ENCODE results near the gene SPTLC3.

The SPTLC3 gene

DNA sequence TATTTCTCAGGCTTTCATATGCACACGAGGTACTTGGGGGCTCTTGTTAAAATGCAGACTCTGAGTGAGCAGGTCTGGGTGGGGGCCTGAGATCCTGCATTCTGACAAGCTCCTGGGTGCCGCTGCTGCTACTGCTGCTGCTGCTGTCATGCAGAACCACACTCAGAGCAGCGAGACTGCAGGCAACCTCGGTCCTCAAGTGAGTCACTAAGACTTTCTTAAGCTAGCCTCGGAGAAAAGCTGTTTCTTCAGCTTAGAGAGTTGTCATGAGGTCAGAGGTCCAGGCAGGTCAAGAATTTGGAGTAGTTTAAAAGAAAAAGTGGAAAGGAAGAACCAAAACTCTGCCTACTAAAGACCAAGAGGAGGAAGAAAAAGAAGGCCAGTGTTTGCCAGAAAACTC is 92.9 kb downstream of the SPTLC3 start:
- no peak for DNase-seq

DNA sequence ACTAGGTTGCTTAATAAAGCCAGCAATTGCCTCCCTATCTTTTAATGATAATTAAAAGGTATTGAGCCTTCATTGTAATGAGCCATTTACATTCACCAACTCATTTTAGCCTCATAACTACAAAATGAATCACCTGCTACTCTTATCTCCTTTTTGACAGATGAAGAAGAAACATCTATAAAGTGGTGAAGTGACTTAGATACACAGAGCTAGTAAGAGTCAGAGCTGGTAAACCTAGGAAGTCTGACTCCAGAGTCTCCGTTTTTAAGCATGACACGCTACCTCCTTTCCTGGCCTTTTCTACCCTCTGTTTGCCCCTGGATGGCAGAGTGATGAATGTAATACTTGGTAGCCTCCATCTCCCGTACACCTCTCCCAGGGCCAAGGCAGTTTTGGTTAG is 93.5 kb downstream of the SPTLC3 start:
- no peak for DNase-seq

- no peak for DNase-seq
Observed at GRCh38 chr20:13102694-13103093, 93.9 kb downstream of the SPTLC3 start.

DNA sequence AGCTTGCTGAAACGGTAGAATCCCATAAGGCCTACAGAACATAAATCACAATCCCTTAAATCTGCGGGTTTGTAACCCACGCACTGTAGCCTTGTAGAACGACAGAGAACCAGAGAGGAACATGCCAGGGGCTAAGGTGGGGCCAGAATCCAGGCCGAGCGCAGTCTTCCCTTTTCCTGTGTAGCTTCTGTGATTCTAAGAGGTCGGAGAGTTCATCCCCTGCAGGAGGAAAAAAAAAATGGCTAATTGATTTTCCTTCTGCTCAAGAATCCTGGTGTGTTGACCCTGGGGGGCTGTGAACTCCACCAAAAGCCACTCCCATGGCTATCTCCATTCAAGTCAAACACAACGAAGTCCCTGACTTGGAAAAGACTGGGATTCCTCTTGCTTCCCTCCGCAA is 96.3 kb downstream of the SPTLC3 start:
- DNase-seq = no peak

DNA sequence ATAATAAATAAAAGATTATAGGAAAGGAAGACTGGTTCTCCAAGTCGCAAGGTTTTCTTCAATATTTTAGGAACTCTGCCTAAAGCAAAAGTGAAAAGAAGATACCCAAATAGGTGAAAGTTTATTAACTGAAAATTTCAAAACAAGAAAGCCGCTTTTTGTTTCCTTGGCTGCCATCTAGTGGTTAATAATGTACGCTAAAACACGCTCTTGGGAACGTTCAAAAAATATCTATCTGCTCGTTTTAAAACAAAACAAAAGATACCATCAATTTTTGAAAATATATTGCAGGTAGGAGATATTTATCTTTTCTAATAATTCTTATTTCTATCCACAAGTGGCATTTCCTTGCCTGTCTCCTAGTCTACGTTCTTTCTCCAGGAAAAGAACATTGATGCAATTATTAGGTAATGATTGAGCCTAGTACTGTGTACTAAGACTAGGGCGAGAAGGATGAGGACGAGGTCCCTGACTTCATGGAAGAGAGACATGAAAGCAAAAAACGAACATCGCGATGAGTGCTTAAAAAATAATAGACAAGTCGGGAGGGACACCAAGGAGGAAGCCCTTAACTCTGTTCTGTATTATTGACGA is 97.2 kb downstream of the SPTLC3 start:
- DNase-seq = no peak

GRCh38 chr20:13109658-13110057 is 100.9 kb downstream of the SPTLC3 start:
- DNase-seq = no peak

DNA sequence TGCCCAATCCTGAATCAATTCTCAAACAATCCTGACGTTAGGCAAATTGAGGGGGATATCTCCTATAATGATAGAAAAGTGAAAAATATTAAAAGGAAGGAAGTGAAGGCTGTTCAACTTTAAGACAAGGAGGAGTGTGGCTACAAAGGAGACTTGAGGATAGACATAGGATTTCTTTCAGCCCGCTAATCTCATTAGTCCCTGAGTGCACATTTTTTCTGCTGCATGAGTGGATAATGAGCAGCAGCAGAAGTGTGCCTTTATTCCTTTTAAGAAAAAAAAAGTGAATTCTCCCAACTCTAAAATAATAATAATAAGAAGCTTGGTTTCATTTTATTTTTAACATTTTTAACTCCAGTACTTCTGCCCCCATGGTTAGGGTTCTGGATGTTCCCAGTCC is 102.0 kb downstream of the SPTLC3 start:
- DNase-seq = no peak

- DNase-seq = no peak
Observed at GRCh38 chr20:13111249-13111911, 102.6 kb downstream of the SPTLC3 start.

GRCh38 chr20:13113731-13114130 is 105.0 kb downstream of the SPTLC3 start:
- DNase-seq = no peak

- no peak for DNase-seq
Observed at GRCh38 chr20:13117200-13117599, 108.4 kb downstream of the SPTLC3 start.

DNA sequence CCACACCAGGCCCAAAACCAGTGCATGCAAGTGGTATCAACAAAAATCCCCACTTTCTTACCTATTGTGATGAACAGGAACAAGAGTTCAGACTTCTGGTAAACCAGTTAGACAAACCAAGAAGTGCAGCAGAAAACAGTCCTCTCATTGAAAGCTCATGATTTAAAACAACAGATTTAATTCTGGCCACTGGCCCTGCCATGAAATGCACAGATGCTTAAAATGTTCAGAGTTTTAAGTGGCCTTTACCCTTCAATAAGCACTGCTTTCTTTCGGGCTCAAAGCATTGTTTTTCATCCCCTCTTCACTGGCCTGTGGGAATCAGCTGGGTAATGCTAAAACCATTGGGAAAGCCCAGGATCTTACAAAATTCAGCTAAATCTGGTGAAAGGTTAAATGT is 109.9 kb downstream of the SPTLC3 start:
- no peak for DNase-seq

DNA sequence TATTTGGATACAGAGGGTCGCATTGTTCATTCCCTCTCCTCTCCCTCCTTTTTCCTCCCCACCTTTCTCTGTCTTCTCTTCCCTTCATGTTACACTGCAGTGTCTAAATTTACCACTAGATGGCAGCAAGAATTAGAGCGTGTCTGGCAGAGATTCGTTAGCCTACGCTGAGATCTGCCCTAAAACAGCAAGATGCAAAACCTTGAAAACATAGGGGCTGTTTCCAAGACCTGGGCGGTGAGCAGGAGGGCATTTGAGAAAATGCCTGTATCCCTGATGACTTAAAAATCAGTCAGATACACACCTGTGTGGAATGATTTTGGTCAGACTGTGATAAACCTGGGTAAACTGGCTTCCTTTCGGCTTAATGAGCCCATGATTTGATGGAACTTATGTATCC is 110.8 kb downstream of the SPTLC3 start:
- peak in 2 of 4 experiments; percentile 2 for DNase-seq

DNA sequence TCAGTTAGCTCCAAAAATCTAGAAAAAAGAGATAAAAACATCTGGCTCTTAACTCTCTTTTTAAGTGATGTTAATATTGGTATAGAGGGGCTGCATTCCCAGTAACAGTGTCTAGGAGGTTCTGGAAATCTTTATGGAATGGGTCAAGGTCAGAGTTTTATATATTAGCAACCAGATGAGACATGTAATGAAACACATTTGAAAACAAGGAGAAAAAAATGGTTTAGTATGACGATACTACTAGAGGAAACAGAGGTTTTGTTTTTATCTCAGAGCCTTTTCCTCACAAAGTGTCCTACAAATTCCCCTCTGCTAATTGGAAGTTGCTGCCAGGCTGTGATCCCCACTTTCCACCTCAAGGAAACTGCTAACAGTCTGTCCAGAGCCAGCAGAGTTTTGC is 111.7 kb downstream of the SPTLC3 start:
- DNase-seq = no peak

DNA sequence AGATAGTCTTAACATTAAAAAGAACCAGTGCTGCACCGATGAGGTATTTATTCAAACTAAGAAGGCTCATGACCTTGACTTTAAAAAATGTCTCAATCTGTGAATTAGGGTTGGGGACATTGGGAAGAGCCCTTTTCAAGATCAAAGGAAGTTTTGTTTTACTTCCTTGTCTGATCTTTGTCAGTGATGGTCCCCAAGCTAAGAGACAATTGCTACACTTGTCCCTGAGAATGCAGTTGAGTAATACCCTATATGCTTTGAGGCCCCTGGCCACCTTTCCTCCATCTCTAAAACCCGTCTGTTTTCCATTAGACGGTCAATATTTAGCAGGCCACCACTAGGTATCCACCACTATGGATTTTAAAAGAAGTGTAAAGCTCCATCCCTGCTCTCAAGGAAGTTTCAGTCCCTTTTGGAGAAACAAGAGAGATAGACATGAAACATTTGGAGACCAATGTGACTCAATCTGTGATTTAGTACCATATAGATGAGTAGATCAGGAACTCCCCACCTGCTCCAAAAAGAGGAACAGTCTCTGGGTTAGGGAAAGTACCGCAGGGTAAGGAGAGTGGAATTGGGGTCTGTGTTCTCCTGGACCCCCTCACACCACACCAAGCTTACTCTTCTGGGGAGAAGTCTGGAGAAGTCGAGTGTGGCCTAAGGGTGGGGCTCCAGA is 113.2 kb downstream of the SPTLC3 start:
- DNase-seq = no peak

DNA sequence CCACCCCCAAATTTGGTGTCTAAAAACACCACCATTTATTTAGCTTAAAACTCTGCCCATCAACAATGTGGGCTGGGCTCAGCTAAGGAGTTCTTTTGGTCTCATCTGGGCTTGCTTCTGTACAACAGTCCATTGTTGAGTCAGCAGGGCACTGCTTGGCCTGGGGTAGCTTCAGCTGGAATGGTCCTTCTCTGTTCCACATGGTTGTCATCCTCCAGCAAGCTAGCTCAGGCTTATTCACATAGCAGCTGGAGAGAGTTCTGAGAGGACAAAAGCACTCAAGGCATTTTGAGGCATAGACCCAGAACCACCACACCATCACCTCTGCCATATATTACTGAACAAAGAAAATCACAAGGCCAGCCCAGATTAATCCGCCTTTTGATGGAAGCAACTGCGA is 116.7 kb downstream of the SPTLC3 start:
- no peak for DNase-seq

DNA sequence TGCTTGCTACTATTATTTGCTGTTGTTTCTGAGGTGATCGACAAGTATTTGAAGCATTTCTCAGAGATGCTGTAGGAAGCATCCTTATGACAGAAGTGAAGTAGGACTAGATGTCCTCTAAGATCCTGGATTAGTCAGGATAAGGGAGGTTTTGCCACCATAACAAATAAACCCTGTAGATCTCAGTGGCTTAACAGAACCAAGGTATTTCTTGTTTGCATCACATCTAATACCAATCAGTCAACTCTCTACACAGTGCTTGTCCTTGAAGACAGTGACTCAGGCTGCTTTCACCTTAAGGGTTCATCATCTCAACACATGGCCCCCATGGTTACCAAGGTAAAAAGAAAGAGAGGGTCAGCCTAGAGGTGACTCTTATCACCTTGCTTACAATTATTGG is 119.4 kb downstream of the SPTLC3 start:
- no peak for DNase-seq

DNA sequence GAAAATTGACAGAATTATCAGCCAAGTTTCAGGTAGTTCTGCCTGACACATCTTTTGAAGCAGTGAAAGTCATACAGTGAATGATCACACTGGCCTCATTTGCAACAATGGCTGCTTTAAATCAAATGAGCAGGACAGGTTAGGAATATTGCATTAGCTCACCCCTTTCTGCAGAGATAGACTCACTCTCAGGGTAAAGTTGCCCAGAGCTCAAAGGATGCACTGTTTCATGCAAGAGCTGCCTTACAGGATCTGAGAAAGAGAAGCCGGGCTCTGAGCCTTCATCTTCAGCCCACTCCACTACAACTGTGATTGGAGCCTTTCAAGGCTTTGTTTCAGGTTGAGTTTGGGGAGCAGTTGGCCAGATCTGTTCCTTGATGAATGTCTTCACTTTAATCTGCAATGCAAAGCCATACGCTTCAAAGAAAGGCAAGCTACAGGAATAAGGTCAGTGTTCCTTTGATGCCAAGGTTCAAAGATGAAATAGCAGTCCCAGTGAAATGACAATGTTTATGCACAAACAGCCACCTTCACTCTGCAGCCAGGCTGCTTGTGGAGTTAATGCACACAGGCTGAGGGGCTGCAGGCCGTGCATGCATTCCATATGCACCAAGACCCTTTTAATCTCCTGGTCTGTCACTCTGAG is 121.4 kb downstream of the SPTLC3 start:
- no peak for DNase-seq

- no peak for DNase-seq
Observed at GRCh38 chr20:13130707-13131103, 121.9 kb downstream of the SPTLC3 start.

- DNase-seq = no peak
Observed at GRCh38 chr20:13131688-13132087, 122.9 kb downstream of the SPTLC3 start.

GRCh38 chr20:13139459-13140150 is 130.8 kb downstream of the SPTLC3 start:
- no peak for DNase-seq

DNA sequence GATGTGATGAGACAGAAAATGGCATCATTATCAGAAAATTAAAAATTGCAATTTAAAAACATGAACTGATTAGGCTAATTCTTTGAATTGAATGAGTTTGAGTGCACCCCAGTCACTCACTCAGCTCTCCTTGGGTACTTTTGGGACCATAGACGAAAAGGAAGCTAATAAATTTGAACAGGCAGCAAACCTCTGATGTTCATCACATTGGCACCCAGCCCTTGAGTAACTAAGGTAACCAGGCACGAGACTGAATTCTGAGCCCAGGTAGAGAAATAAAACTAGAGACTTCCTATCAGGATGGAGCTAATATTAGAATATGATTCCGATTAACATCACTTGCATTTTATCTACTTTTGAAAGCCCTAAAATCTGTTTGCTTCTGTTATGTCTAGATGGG is 131.4 kb downstream of the SPTLC3 start:
- no peak for DNase-seq

GRCh38 chr20:13140775-13141174 is 132.0 kb downstream of the SPTLC3 start:
- no peak for DNase-seq

- DNase-seq = no peak
Observed at GRCh38 chr20:13141546-13141945, 132.8 kb downstream of the SPTLC3 start.

Data from activated naive CD4-positive, alpha-beta T cell (primary cell).